Uterus (tissue), 4 donors: ENCODE data around the gene DLK1. TPM values are rescaled to one million over a fixed set of nuclear protein-coding genes. Genes with fewer than 3 reads are reported as not detected.

ENCODE experiments used
- DNase-seq, 2 donors: peaks; one replicate each; pipeline ENCODE4 v3.0.0-alpha.2; 2019 to 2020
- H3K27ac ChIP-seq, 2 donors: fragments of 200-600 bp; sonication (generic); 1 replicate in 1 of 2; 2 replicates in 1 of 2; pipeline ENCODE4 v1.5.1; 2016 to 2018
- H3K27me3 ChIP-seq, 2 donors: fragments of 200-600 bp; sonication (generic); one replicate each; pipeline ENCODE4 v1.5.1; 2018 to 2019; ENCODE audit warnings: control low read depth in 1 of 2
- H3K36me3 ChIP-seq, 2 donors: fragments of 200-600 bp; sonication (generic); one replicate each; pipeline ENCODE4 v1.5.1; 2019; ENCODE audit warnings: control low read depth in 1 of 2
- H3K4me1 ChIP-seq, 2 donors: fragments of 200-600 bp; sonication (generic); one replicate each; pipeline ENCODE4 v1.5.1; 2018 to 2019; ENCODE audit warnings: control low read depth in 1 of 2
- H3K4me3 ChIP-seq, 2 donors: fragments of 200-600 bp; sonication (generic); 1 replicate in 1 of 2; 2 replicates in 1 of 2; pipeline ENCODE4 v1.5.1; 2018 to 2019; ENCODE audit warnings: mild to moderate bottlenecking in 1 of 2
- H3K9me3 ChIP-seq, 2 donors: fragments of 200-600 bp; sonication (generic); one replicate each; pipeline ENCODE4 v1.5.1; 2019; ENCODE audit warnings: control low read depth in 1 of 2
- CTCF ChIP-seq, 4 experiments: fragments of 200-600 bp in 2 of 4; fragments of 450-650 bp in 2 of 4; sonication (generic) in 2 of 4; IDR thresholded peaks; one replicate each; pipeline ENCODE4 v1.5.1; 2016 to 2019; ENCODE audit warnings: antibody characterized with exemption in 4 of 4, mild to moderate bottlenecking in 2 of 4, moderate library complexity in 1 of 4
- POLR2A ChIP-seq, 2 donors: fragments of 450-650 bp; IDR thresholded peaks; one replicate each; pipeline ENCODE4 v1.6.1; 2016; ENCODE audit warnings: antibody characterized with exemption in 2 of 2, mild to moderate bottlenecking in 1 of 2, moderate library complexity in 1 of 2
- intact Hi-C: fragments of 100-400 bp; cut with DNase I; formaldehyde crosslinking; loops from one replicate; pipeline ENCODE4 v1.15.1; 2023; ENCODE audit warnings: low total_unique reads
- total RNA-seq, 4 donors: library from RNA; depleted of rRNA in 3 of 4; stranded (reverse); fragments of >200 nt in 3 of 4; gene quantifications; one replicate each; pipeline versions ENCODE4 v1.1.0 to v1.2.4, GENCODE V29; 2014 to 2023
- donor health status: DM: yes; HTN: yes; CAD: no.

Gene DLK1
- total RNA-seq, 4 donors from 2014 or later: 2.2 to 41.1 TPM; not detected in 2

GRCh38 chr14:100769035-100769939 is 42.6 kb downstream of the DLK1 start:
- no peaks in the 10 kb centered on the region for H3K4me1 ChIP-seq
- no peak overlapping the region for H3K4me3 ChIP-seq
- no peaks in the 10 kb centered on the region for H3K36me3 ChIP-seq
- TF ChIP-seq CTCF (IDR thresholded peaks at IDR 0.05) (no peak), POLR2A (IDR thresholded peaks at IDR 0.05) (no peak)
- no peaks in the 10 kb centered on the region for H3K27me3 ChIP-seq
- H3K9me3 ChIP-seq: no peaks in the 10 kb centered on the region
- no peak for DNase-seq
- H3K27ac ChIP-seq: no peak overlapping the region
- intact Hi-C loops: no loop called here

GRCh38 chr14:100770046-100770445 is 43.4 kb downstream of the DLK1 start:
- H3K27ac ChIP-seq: no peak overlapping the region
- intact Hi-C loops: no loop called here

GRCh38 chr14:100770605-100771120 is 44.0 kb downstream of the DLK1 start:
- no peak overlapping the region for H3K4me3 ChIP-seq
- TF ChIP-seq POLR2A (IDR thresholded peaks at IDR 0.05) (no peak), CTCF (IDR thresholded peaks at IDR 0.05) (no peak)
- intact Hi-C loops: no loop called here
- no peak overlapping the region for H3K27ac ChIP-seq
- no peaks in the 10 kb centered on the region for H3K36me3 ChIP-seq
- DNase-seq: no peak
- no peaks in the 10 kb centered on the region for H3K4me1 ChIP-seq
- H3K27me3 ChIP-seq: no peaks in the 10 kb centered on the region
- no peaks in the 10 kb centered on the region for H3K9me3 ChIP-seq

More at GRCh38 chr14:100770046-100770445, 43.4 kb downstream of the DLK1 start:
- H3K4me3 ChIP-seq: no peak overlapping the region
- H3K36me3 ChIP-seq: no peaks in the 10 kb centered on the region
- no peaks in the 10 kb centered on the region for H3K27me3 ChIP-seq
- no peak for TF ChIP-seq CTCF (IDR thresholded peaks at IDR 0.05)
- TF ChIP-seq POLR2A (IDR thresholded peaks at IDR 0.05): no peak
- no peaks in the 10 kb centered on the region for H3K9me3 ChIP-seq
- no peak for DNase-seq
- H3K4me1 ChIP-seq: no peaks in the 10 kb centered on the region

GRCh38 chr14:100771121-100771800 is 44.6 kb downstream of the DLK1 start:
- Histone ChIP-seq H3K27ac (no peak overlapping the region), H3K36me3 (no peaks in the 10 kb centered on the region), H3K9me3 (no peaks in the 10 kb centered on the region), H3K27me3 (no peaks in the 10 kb centered on the region), H3K4me3 (no peak overlapping the region), H3K4me1 (no peaks in the 10 kb centered on the region)
- intact Hi-C loops: no loop called here
- TF ChIP-seq CTCF (IDR thresholded peaks at IDR 0.05) (no peak), POLR2A (IDR thresholded peaks at IDR 0.05) (no peak)
- DNase-seq: no peak
